WTC11 (cell line): Measurements from ENCODE around the gene PAF1. TPM values are rescaled to one million over a fixed set of nuclear protein-coding genes. Genes with fewer than 3 reads are reported as not detected.

Source experiments
- ATF3 ChIP-seq: sonication (generic); formaldehyde crosslinking; conservative IDR thresholded peaks from 2 replicates; pipeline ENCODE4 v1.8.1; 2022; ENCODE audit warnings: mild to moderate bottlenecking, missing genetic modification reagents
- ATF6 ChIP-seq: sonication (generic); formaldehyde crosslinking; IDR thresholded peaks from 2 replicates; pipeline ENCODE4 v1.8.1; 2023; ENCODE audit warnings: mild to moderate bottlenecking, missing genetic modification reagents
- CDX4 ChIP-seq: fragments of 250-450 bp; sonication (Bioruptor Pico); IDR thresholded peaks from 2 replicates; pipeline ENCODE4 v1.9.0; 2021; ENCODE audit warnings: moderate library complexity, mild to moderate bottlenecking, inconsistent platforms, borderline replicate concordance
- E2F4 ChIP-seq: sonication (generic); formaldehyde crosslinking; IDR thresholded peaks from 2 replicates; pipeline ENCODE4 v1.8.1; 2022; ENCODE audit warnings: low read depth, mild to moderate bottlenecking, moderate library complexity, missing genetic modification reagents, borderline replicate concordance
- ELF4 ChIP-seq: sonication (generic); formaldehyde crosslinking; IDR thresholded peaks from 2 replicates; pipeline ENCODE4 v1.8.1; 2022; ENCODE audit warnings: low read depth, mild to moderate bottlenecking, moderate library complexity, missing genetic modification reagents
- ESRRA ChIP-seq: sonication (generic); formaldehyde crosslinking; IDR thresholded peaks from 2 replicates; pipeline ENCODE4 v1.8.1; 2022; ENCODE audit warnings: mild to moderate bottlenecking, missing genetic modification reagents, borderline replicate concordance
- FOXJ3 ChIP-seq: sonication (generic); formaldehyde crosslinking; IDR thresholded peaks from 2 replicates; pipeline ENCODE4 v1.9.0; 2021; ENCODE audit warnings: missing genetic modification reagents, mild to moderate bottlenecking, borderline replicate concordance
- FOXK1 ChIP-seq: sonication (generic); formaldehyde crosslinking; IDR thresholded peaks from 2 replicates; pipeline ENCODE4 v1.8.0; 2022; ENCODE audit warnings: mild to moderate bottlenecking, moderate library complexity, missing genetic modification reagents
- IRF2 ChIP-seq: sonication (generic); formaldehyde crosslinking; IDR thresholded peaks from 2 replicates; pipeline ENCODE4 v1.8.0; 2022; ENCODE audit warnings: low read depth, missing genetic modification reagents, borderline replicate concordance
- MAX ChIP-seq: sonication (generic); formaldehyde crosslinking; IDR thresholded peaks from 2 replicates; pipeline ENCODE4 v1.8.0; 2022; ENCODE audit warnings: mild to moderate bottlenecking, missing genetic modification reagents
- NFE2L1 ChIP-seq: sonication (generic); formaldehyde crosslinking; IDR thresholded peaks from 2 replicates; pipeline ENCODE4 v1.8.1; 2023; ENCODE audit warnings: missing genetic modification reagents
- NR1H2 ChIP-seq: sonication (generic); formaldehyde crosslinking; IDR thresholded peaks from 2 replicates; pipeline ENCODE4 v1.9.0; 2021; ENCODE audit warnings: mild to moderate bottlenecking, moderate library complexity, missing genetic modification reagents
- RELA ChIP-seq: sonication (generic); formaldehyde crosslinking; IDR thresholded peaks from 2 replicates; pipeline ENCODE4 v1.8.1; 2022; ENCODE audit warnings: missing genetic modification reagents, mild to moderate bottlenecking, borderline replicate concordance
- STAT6 ChIP-seq: sonication (generic); formaldehyde crosslinking; conservative IDR thresholded peaks from 2 replicates; pipeline ENCODE4 v1.8.1; 2023; ENCODE audit warnings: mild to moderate bottlenecking, low read depth, missing genetic modification reagents, moderate library complexity
- ZBTB21 ChIP-seq: sonication (generic); formaldehyde crosslinking; IDR thresholded peaks from 2 replicates; pipeline ENCODE4 v1.8.1; 2023; ENCODE audit warnings: mild to moderate bottlenecking, missing genetic modification reagents, borderline replicate concordance
- ZNF138 ChIP-seq: sonication (generic); formaldehyde crosslinking; conservative IDR thresholded peaks from 2 replicates; pipeline ENCODE4 v1.8.1; 2022; ENCODE audit warnings: mild to moderate bottlenecking, moderate library complexity, missing genetic modification reagents
- ZNF423 ChIP-seq: fragments of 250-450 bp; sonication (Bioruptor Pico); IDR thresholded peaks from 2 replicates; pipeline ENCODE4 v2.1.2; 2022; ENCODE audit warnings: mild to moderate bottlenecking, moderate library complexity
- ZNF532 ChIP-seq: fragments of 250-450 bp; sonication (Bioruptor Pico); IDR thresholded peaks from 2 replicates; pipeline ENCODE4 v1.9.0; 2021; ENCODE audit warnings: mild to moderate bottlenecking, borderline replicate concordance
- ZNF671 ChIP-seq: fragments of 250-450 bp; sonication (Bioruptor Pico); IDR thresholded peaks from 2 replicates; pipeline ENCODE4 v1.8.0; 2021; ENCODE audit warnings: mild to moderate bottlenecking
- ZSCAN18 ChIP-seq: fragments of 250-450 bp; sonication (Bioruptor Pico); IDR thresholded peaks from 2 replicates; pipeline ENCODE4 v2.1.2; 2022; ENCODE audit warnings: mild to moderate bottlenecking, moderate library complexity
- total RNA-seq: library from RNA; stranded (reverse); gene quantifications from 3 replicates; pipeline ENCODE4 v1.2.3, GENCODE V29; 2021

The PAF1 gene
- total RNA-seq, 1 experiment from 2014 or later: 27.8 TPM

GRCh38 chr19:39402346-39403300 is 11.7 kb upstream of the PAF1 start (continued):
- no peak for TF ChIP-seq ZNF532 (CRISPR knock-in tag)
- TF ChIP-seq E2F4 (CRISPR knock-in tag): no peak
- TF ChIP-seq RELA (CRISPR knock-in tag): no peak
- no peak for TF ChIP-seq ELF4 (CRISPR knock-in tag)
- peak; percentile 72; the same call in 1 of the 2 replicates for TF ChIP-seq MAX (CRISPR knock-in tag)
- TF ChIP-seq ESRRA (CRISPR knock-in tag): peak; percentile 74; the same call in 1 of the 2 replicates
- no peak for TF ChIP-seq ZNF423 (CRISPR knock-in tag)
- no peak for TF ChIP-seq ATF6 (CRISPR knock-in tag)
- TF ChIP-seq FOXJ3 (CRISPR knock-in tag): no peak
- no peak for TF ChIP-seq ZBTB21 (CRISPR knock-in tag)
- no peak for TF ChIP-seq IRF2 (CRISPR knock-in tag)
- no peak for TF ChIP-seq ZSCAN18 (CRISPR knock-in tag)
- TF ChIP-seq CDX4 (CRISPR knock-in tag): no peak
- no peak for TF ChIP-seq ATF3
- TF ChIP-seq FOXK1: peak; percentile 80; the same call in 1 of the 2 replicates
- TF ChIP-seq ZNF138 (CRISPR knock-in tag): no peak
- no peak for TF ChIP-seq STAT6 (CRISPR knock-in tag)
- TF ChIP-seq NFE2L1 (CRISPR knock-in tag): no peak
- TF ChIP-seq NR1H2 (CRISPR knock-in tag): no peak
- no peak; the same call in 1 of the 2 replicates for TF ChIP-seq ZNF671 (CRISPR knock-in tag)
